OCI-M2 (cell line): ENCODE data around the gene ARHGAP28.
"Not testable (repeated sequence)": the region's sequence is repeated elsewhere in the genome, so short reads cannot be mapped to it uniquely, and the experiment has no call there.

Experiments
- DNase-seq: peaks from one replicate; lab custom pipeline; 2025; ENCODE audit not compliant: unreplicated experiment; lab: John Stamatoyannopoulos, UW

The ARHGAP28 gene

DNA sequence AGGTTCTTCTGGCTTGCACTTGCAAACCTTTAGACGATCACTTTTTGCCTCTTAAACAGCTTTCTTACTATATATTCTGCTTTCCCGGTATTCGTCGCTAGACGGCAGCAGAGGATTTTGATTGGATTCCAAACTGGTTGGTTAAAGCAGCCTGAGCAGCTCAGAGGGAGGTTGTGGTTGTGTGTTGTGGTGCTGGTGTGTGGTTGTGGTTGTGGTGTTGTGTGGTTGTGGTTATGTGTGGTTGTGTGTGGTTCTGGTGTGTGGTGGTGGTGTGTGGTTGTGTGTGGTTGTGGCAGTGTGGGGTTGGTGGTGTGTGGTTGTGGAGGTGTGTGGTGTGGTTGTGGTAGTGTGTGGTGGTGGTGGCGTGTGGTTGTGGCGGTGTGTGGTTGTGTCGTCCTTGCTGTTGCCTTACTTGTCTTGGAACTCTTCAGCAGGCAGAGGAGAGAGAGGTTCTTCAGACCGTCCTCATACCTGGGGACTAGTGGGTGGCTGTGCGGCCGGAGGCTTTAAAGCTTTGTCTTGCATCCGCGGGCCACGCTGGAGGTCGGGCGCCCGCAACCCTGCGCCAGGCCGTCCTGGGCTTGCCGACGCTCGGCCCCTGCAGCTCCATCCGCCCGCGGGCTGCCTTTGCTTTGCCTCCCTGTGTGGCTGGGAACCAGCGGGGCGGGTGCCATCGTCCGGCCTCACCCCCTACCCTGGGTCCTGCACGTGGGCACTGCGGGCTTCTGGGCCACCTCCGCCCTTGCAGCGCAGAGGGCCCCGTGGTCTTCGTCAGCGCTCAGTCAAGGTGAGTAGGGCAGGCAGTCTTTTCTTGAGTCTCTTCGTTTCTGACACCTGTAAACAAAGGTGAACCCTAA, 190.8 kb downstream of the ARHGAP28 start:
- DNase-seq: no peak

- DNase-seq: no peak
Measured at GRCh38 chr18:6921571-6921970, 192.1 kb downstream of the ARHGAP28 start.

- DNase-seq: no peak
Measured at GRCh38 chr18:6923220-6923619, 193.7 kb downstream of the ARHGAP28 start.

DNA sequence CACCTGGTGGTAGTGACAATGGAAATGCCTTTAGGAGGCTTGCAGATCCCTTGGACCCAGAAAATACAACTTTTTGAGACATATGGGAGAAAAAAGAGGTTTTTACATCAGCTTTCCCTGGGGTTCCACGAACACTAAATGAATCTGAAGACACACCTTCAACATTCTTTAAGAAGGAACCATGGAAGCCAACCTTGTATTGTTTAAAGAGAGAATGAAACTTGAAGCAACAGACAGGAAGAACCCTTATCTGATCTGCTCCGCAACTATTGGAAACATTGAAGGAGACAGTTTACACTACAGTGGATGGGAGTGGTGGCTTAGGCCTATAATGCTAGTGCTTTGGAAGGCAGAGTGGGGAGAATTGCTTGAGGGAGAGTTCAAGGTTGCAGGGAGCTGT, 197.6 kb downstream of the ARHGAP28 start:
- no peak for DNase-seq

DNA sequence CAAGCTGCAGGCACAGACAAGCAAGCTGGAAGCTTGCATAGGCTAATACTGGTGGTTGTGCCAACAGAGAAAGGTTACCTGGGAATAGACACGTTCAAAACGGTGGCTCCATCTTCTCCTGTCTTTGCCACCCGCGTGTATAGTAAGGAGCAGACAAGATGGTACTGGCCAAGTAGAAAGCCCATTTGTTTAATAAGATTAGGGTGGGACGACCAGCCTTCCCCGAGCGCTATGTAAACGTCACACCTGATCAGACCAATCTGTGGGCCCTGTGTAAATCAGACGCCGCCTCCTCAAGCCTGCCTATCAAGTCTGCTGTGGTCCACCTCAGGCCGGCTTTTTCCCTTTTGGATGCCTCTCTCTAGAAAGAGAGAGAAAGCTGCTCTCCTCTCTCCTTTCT, 198.8 kb downstream of the ARHGAP28 start:
- DNase-seq: no peak

DNA sequence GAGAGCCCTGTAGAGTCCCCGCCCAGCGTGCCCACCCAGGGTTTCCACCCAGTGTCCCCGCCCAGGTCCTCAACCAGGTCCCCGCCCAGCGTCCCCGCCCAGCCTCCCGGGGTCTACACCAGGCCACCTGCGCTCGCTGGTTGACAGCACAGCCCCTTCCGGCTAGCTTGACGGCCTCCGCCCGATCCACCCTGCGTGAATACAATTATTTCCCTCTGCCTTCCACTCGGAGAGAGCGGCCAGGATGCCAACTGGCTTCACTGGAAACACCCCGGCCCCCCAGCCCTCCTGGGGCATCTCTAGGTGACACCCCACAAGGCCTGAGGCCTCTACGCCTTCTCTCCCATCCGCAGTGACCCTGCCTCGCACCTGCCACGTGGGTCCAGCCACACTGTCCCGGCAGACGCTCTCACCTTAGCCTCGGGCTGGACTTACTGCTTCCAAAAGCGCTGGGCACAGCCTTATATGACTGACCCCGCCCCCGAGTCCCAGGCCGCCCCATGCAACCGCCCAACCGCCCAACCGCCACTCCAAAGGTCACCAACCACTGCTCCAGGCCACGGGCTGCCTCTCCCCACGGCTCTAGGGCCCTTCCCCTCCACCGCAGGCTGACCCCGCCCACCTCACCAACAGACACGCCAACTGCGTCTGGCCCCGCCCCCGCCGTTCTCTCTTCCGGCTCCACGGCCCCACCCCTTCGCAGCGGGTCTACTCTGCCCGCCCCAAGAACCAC, 200.0 kb downstream of the ARHGAP28 start:
- DNase-seq: no peak

DNA sequence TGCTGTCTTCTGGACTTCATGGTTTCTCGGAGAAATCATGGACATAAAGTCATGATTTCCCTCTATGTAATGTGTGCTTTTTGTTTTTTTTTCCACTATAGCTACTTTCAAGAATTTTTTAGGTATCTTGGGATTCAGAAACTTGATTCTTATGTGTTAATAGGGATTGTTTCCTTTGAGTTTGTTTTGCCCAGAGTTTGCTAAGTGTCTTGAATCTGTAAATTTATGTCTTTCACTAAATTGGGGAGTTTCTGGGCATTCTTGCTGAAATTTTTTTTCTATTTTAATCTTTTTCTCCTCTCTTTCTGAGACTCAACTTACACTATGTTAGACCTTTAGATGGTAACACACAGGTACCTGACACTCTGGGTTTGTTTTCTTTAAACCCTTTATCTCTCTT, 205.3 kb downstream of the ARHGAP28 start:
- no peak for DNase-seq

GRCh38 chr18:6938003-6938402, 208.5 kb downstream of the ARHGAP28 start:
- DNase-seq: no peak

GRCh38 chr18:6938403-6938802, 208.9 kb downstream of the ARHGAP28 start:
- DNase-seq: not testable (repeated sequence)

- DNase-seq: no peak
Measured at GRCh38 chr18:6939972-6940371, 210.5 kb downstream of the ARHGAP28 start.

GRCh38 chr18:6940451-6940850, 210.9 kb downstream of the ARHGAP28 start:
- no peak for DNase-seq

- no peak for DNase-seq
Measured at GRCh38 chr18:6941996-6942395, 212.5 kb downstream of the ARHGAP28 start.

DNA sequence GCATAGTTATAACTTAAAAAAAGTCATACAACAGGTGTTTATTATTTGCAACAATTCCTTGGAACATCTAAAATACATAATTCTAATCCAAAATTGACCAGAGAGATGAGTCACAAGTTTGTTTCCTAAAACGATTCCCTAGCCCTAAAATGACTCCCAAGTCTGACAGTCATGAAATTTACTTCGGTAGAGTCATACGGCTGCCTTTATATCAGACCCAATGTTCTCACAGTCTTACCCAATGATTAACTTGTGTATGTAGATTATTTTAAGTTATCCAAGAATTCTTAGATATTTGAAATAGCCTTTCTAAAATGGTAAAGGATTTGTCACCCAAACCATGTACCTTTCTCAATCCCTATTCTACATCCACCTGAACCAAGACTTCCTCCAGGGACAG, 213.2 kb downstream of the ARHGAP28 start:
- DNase-seq: no peak

GRCh38 chr18:6943143-6943542, 213.6 kb downstream of the ARHGAP28 start:
- no peak for DNase-seq

- DNase-seq: no peak
Measured at GRCh38 chr18:6947338-6948030, 218.0 kb downstream of the ARHGAP28 start.

DNA sequence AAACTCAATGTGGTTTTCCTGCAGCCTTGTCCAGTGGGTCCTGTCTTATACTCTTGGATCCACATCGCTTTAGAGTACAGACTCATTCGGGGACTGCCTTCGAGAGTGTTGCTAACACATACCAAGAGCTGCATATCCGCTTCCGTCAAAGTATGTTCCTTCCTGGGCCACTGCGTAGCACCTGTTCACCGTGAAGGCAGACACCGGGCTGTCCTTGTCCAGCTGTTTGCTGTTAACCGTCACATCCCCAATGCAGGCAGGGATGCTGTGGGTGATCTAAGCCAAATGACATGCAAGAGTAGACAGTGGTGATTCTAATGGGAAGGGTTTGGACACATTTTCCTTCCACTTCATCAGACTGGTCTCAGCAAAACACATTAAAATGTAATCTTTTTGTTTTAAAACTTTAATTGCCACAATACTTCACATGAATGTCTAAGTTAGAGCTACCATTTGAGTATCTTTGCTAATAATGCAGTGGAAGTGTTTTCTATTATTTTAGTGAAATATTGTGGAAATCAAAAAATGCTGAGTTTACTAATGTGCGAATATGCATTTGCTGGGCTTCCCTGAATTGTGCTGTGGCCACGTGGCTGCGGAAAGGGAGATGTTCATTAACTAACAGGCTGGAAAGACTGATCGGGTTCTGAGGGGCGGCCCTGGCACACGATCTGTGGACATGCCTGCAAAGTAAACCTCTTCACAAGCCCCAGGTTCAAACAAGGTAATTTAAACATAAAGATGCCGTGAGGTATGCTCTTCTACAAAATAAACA, 219.0 kb downstream of the ARHGAP28 start:
- DNase-seq: no peak

DNA sequence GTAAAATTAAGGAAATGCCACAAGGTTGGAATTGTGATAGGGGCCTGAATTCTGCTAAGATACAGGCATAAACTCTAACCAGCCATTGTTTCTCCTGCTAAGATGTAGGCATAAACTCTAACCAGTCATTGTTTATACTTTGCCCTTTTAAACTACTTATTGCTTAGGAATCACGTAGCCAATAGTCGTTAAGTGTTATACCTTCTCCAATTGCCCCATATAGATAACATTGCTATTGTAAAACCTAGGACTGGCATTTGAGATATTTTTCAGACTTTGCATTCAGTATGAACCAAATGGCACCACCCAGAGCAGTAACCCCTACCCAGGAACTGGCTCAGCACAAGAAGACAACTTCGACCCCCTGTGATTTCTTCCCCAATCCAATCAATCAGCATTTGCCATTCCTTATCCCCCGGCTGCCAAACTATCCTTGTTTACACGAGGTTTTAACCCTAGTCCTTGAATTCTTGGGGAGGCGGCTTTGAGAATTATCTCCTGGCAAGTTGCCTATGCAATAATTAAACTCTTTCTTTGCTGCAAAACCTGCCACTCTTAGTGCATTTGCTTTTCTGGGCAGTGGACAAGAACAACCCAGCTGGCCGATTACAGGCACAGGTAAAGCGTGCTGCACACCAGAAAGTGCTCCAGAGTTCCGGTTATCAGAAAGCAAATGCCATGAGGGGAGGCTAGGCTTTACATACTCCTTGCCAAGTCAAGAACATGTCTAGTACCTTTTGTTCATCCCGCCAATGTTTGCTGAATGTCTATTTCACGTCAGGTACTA, 220.5 kb downstream of the ARHGAP28 start:
- no peak for DNase-seq

DNA sequence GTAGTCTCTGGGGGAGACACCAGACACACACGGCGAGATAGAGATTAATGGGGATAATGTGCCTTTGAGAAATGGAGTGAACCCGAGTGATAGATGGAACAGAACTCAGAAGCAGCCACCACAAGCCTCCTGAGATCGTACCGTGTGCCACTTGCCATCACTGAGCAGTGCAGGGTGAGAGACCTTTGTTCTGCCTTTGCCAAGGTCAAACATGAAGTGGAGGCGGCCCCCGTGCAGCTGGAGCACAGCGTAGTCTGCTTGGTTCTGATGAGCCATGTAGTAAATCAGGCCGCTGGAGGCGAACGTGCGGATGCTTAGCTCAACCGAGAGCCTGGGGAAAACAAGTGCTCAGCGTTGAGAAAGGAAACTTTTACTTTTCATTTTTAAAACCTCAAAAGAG, 221.1 kb downstream of the ARHGAP28 start:
- DNase-seq: no peak

DNA sequence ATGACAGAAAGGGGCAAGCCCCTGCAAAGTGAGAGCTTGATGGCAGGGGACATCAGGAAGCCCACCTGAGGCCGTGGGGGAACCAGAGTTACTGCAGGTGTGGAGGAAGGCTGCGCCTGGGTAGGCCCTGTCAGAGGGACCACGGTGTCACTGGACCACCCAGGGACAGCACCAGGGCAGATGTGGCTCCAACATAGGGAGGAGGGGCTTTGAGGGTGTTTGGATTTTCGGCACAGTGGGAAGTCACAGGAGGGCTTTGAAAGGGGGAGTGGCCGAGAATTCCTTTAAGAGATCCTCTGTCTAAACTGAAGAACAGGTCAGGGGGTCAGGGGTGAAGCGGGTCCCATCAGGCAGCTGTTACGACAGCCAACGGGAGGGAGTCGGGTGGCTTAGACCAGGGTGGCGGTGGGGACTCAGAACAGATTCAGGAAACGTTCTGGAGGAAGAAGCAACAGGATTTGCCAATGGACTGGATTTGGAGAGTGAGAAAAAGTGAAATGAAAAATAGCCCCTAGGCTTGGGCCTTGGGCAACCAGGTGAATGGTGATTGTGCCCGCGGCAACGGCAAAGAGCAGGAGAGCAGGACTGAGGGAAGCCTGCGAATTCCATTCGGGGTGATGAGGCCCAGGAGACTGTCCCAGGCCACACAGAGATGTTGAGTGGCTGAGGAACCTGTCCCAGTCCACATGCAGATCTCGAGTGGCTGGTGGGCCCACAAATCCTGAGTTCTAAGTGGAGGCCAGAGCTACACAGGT, 222.0 kb downstream of the ARHGAP28 start:
- no peak for DNase-seq

GRCh38 chr18:6954501-6954900, 225.0 kb downstream of the ARHGAP28 start:
- DNase-seq: no peak
